ENCODE data around the gene NLGN2. TPM values are rescaled to one million over a fixed set of nuclear protein-coding genes. Genes with fewer than 3 reads are reported as not detected.
"Not testable (repeated sequence)": the region's sequence is repeated elsewhere in the genome, so short reads cannot be mapped to it uniquely, and the experiment has no call there.

NLGN2 gene
- 1.4 and 1.9 TPM in 2 replicates for total RNA-seq (2014; rRNA removed; shearing (Covaris generic))

- no peak for DNase-seq (ENCODE audit: low read depth)
Observed at GRCh38 chr17:7407485-7408251, at the start of gene NLGN2. TSS of gene NLGN2 (plus strand) at chr17:7407845. CDS start at chr17:7408256, 411 bp downstream.

- no peak for DNase-seq (ENCODE audit: low read depth)
Observed at GRCh38 chr17:7361906-7362305, 45.7 kb upstream of the NLGN2 start.

GRCh38 chr17:7363311-7363710, 44.3 kb upstream of the NLGN2 start:
- peak; percentile 63 for DNase-seq (ENCODE audit: low read depth)

DNA sequence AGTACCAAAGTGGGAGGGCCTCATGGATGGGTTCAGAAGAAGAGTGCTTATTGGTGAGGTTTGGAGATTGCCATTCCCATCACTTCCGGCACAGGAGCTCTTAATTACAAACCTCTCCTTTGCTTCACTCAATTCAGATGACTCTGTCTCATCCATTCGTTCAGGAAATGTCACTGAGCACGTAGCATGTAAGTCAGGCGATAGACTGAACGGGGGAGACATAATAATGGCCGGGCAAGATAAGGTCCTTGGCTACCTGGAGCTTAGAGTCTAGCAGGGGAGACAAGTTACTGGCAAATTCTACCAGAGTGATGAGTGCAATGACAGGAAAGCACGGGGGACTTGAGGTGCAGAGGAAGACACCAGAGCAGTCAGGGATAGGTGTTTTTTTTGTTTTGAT, 41.7 kb upstream of the NLGN2 start:
- DNase-seq (ENCODE audit: low read depth): not testable (repeated sequence)

DNA sequence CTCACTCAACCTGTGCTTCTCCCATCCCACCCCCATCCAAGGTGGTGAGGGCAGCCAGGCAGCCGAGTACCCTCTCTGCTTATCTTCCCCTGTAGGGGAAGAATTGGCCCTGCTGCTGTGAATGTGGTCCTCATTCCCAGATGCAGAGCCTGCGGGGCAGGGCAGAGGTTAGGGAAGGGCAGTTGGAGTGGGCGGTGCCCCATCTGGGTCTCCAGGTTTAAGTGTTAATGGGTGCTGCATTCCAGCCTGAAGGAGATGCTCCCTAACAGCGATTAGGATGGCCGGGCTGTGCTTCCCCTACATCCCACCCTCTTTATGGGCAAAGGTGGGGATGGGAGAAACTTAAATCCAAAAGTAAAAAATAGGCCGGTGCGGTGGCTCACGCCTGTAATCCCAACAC, 40.6 kb upstream of the NLGN2 start:
- DNase-seq (ENCODE audit: low read depth): no peak

DNA sequence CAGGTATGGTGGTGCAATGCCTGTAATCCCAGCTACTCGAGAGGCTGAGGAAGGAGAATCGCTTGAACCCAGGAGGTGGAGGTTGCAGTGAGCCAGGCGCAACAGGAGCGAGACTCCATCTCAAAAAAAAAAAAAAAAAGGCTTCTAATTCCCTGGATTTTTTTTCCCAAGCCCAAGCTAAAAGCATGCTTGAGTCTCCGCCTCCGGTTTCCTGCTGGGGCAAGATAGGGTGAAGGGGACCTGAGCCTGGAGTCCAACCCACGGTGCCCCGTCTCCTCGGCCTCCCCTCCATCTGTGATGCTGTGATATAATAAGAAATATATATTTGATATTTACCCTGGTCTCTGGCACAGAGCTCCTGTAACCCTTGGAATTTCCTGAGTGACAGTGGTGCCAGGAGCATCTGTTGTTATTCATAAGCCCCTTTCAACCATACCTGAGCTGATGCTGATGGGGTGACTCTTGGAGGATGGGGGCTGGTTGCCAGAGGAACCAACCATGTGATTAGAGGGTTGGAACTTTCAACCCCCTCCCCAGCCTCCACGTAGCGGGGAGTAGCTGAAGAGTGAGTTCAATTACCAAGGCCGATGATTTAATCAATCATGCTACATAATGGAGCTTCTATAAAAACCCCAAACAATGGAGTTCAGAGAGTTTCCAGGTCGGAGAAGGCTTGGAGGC, 39.6 kb upstream of the NLGN2 start:
- DNase-seq (ENCODE audit: low read depth): no peak

GRCh38 chr17:7368599-7368994, 39.0 kb upstream of the NLGN2 start:
- DNase-seq (ENCODE audit: low read depth): not testable (repeated sequence)

DNA sequence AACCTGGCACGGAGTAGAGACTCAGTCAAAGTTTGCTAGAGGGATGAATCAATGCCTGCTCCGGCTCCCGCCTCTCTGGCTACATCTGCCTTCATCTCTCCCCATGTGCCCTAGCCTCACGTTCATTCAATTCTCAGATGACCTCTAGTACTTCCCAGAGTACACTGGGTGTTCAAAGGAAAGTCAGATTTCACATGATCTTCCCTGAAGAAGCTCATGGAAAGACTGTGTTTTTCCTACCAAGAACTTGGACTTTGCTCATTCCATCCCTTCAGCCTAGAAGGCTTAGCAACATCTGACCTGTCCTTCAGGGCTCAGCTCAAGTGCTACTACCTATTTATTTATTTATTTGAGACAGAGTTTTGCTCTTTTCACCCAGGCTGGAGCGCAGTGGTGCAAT, 37.8 kb upstream of the NLGN2 start:
- DNase-seq (ENCODE audit: low read depth): no peak

GRCh38 chr17:7370853-7371252, 36.8 kb upstream of the NLGN2 start:
- DNase-seq (ENCODE audit: low read depth): no peak

- no peak for DNase-seq (ENCODE audit: low read depth)
Observed at GRCh38 chr17:7374353-7374752, 33.3 kb upstream of the NLGN2 start.

DNA sequence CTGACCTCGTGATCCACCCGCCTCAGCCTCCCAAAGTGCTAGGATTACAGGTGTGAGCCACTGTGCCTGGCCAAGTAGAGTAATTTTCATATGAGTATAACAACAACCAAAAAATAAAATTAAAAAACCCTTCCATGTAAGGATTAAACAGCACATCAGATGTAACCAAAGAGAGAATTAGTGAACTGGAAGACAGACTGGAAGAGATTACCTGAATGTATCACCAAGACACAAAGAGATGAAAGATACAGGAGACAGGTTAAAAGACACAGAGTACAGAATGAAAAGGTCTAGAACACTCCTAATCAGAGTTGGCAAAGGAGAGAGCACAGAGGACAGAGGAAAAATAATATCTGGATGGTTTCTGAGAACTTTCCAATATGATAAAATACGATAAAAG, 28.5 kb upstream of the NLGN2 start:
- DNase-seq (ENCODE audit: low read depth): no peak

DNA sequence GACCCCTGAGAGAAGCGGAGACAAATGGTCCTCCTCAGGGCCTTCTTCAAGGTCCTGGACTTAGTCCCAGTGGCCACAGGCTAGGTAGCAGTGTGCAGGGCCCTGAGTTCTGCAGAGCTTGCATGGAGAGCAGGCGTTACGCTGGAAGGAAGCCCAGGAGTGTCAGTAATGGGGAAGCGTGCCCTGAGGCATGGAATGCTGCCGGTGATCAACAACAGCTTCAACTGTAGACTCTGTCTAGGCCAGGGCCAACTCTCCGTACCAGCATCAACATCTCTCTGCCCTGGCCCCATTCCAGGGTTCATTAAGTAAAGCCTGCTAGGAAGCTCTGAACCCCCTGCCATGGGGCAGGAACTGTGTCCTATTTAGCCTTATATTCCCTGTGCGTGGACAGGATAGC, 27.3 kb upstream of the NLGN2 start:
- peak; percentile 24 for DNase-seq (ENCODE audit: low read depth)

DNA sequence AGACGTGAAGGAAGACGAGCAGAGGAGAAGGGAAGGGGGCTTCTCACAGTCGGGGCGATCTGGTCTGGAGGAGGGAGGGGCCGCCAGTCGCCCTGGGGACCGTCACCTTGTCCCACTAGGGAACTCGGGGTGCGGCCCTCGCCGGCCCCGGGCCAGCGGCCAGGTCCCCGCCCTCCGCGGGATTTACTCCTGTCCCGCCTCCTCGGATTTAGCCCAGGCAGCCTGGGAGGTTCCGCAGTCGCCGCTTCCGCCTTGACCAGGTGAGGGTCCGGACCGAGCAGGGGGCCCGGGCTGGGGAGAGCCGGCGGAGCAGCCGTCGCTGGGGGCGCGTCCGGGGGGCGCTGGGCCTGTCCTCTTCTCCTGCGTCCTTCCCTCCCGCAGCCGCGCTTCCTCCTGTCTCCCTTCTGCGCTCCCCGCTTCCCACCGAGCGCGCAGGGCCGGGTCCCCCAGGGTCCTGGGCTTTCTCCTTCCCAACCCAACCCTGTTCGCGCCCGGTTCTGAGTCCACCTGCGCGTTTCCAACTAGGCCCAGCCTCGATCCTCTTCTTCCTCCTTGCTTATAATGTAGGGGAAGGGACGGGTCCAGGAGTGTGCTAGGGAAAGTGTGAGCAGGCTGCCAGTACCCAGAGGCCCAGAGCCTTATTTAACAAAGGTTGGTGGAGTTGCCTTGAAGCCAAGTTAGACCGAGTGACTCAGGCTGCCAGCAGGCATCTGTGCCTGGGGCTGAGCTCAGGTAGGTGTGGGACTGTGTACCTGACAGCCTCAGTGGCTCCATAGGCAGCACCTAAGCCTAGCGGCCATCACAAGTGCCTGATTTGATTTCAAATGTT, 26.6 kb upstream of the NLGN2 start, which contains the start of gene TNK1:
TSS of gene TNK1 (plus strand) at position 235 of the 829 bp plus-strand sequence. CDS start 1,838 bp downstream, outside the sequence.
- DNase-seq (ENCODE audit: low read depth): peak; percentile 29

DNA sequence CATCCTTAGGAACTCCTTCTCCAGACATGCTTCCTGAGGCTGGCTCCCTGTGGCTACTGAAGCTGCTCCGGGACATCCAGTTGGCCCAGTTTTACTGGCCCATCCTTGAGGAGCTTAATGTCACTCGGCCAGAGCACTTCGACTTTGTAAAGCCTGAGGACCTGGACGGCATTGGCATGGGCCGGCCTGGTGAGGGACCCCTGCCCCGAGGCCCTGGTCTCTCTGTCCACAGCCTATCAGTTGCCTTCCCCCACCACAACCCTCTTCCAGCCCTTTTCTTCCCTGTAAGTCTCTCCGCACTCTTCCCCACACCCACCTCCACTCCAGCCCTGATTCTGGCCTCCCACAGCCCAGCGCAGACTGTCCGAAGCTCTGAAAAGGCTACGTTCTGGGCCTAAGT, 24.7 kb upstream of the NLGN2 start:
- no peak for DNase-seq (ENCODE audit: low read depth)

DNA sequence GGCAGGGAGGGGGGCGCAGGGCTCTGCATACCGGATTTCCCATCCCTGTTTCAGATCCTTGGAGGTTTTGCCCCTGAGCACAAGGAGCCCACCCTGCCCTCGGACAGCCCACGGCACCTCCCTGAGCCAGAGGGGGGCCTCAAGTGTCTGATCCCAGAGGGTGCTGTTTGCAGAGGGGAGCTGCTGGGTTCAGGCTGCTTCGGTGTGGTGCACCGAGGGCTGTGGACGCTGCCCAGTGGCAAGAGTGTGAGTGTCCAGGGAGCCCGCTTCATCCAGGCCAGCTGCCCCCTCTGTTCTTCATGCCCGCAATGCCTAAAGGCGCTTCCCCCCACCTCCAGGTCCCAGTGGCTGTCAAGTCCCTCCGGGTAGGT, 24.3 kb upstream of the NLGN2 start:
- no peak for DNase-seq (ENCODE audit: low read depth)

DNA sequence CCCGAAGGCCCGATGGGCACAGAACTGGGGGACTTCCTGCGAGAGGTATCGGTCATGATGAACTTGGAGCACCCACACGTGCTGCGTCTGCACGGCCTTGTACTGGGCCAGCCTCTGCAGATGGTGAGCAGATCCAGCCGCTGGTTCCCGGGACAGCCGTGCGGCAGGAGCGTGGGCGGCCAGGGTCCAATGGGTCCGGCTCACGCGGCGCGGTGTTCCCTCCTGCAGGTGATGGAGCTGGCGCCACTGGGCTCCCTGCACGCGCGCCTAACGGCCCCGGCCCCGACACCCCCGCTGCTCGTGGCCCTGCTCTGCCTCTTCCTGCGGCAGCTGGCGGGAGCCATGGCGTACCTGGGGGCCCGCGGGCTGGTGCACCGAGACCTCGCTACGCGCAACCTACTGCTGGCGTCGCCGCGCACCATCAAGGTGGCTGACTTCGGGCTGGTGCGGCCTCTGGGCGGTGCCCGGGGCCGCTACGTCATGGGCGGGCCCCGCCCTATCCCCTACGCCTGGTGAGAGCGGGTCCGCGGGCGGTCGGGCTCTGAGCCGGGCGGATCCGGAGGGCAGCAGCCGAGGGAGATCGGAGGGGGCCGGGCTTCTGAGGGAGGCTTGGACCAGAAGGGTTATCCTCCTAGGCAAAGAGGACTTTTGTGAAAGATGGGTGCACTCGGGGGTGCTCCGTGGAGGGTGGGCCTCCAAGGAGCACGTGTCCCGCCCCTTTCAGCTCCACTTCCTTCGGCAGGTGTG, 23.7 kb upstream of the NLGN2 start:
- DNase-seq (ENCODE audit: low read depth): peak; percentile 73

DNA sequence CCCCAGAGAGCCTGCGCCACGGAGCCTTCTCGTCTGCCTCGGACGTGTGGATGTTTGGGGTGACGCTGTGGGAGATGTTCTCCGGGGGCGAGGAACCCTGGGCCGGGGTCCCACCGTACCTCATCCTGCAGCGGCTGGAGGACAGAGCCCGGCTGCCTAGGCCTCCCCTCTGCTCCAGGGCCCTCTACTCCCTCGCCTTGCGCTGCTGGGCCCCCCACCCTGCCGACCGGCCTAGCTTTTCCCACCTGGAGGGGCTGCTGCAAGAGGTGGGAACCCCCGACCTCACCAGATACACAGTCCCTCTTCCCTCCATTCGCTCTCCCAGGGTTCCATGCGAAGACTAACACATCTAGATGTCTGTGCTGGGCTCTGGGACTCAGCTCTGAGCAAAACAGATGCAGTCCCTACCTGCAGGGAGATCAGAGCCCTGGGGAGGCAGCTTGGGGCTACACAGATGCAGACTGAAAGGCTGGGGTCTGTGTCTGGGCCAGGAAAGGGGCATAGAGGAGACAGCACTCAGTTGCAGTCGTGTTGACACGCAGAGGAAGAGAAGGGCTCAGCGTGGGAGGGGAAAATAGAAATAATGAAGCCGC, 23.1 kb upstream of the NLGN2 start:
- no peak for DNase-seq (ENCODE audit: low read depth)

DNA sequence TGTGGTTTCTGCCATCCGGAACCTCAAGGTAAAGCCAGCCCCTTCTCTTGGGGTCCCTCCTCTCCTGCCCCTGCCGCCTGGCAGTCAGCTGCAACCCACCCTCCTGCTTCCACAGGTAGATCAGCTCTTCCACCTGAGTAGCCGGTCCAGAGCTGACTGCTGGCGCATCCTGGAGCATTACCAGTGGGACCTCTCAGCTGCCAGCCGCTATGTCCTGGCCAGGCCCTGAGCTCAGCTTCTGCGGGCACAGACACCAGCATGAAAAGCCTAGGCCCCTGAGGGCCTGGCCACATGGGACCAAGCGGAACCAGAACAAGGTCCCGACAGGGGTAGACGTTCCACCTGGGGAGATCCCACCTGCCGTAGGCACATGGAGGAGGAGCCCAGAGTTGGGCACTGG, 18.8 kb upstream of the NLGN2 start:
- no peak for DNase-seq (ENCODE audit: low read depth)

- no peak for DNase-seq (ENCODE audit: low read depth)
Observed at GRCh38 chr17:7389924-7390910, 17.4 kb upstream of the NLGN2 start.

- DNase-seq (ENCODE audit: low read depth): no peak
Observed at GRCh38 chr17:7391307-7391706, 16.3 kb upstream of the NLGN2 start.

All from Daoy (cell line).